HUES48 (cell line): ENCODE measurements around the gene ARF6.
"Not testable (repeated sequence)": the region's sequence is repeated elsewhere in the genome, so short reads cannot be mapped to it uniquely, and the experiment has no call there.

Experiments used
- H3K27ac ChIP-seq: one replicate; pipeline ENCODE4 v1.7.0; 2013; ENCODE audit warnings: low read depth, low read length, inconsistent platforms
- H3K27me3 ChIP-seq: 2 replicates; pipeline ENCODE4 v1.6.1; 2013; ENCODE audit warnings: mild to moderate bottlenecking, low read length; ENCODE audit not compliant: control insufficient read depth, insufficient read depth
- H3K36me3 ChIP-seq: 2 replicates; pipeline ENCODE4 v1.6.1; 2013; ENCODE audit warnings: low read length; ENCODE audit not compliant: control insufficient read depth, insufficient read depth
- H3K4me1 ChIP-seq: 2 replicates; pipeline ENCODE4 v1.6.1; 2013; ENCODE audit warnings: mild to moderate bottlenecking, low read length; ENCODE audit not compliant: control insufficient read depth, insufficient read depth
- H3K4me3 ChIP-seq: 2 replicates; pipeline ENCODE4 v1.5.1; 2013; ENCODE audit warnings: mild to moderate bottlenecking, low read depth, low read length
- H3K9ac ChIP-seq: 2 replicates; pipeline ENCODE4 v1.6.1; 2013; ENCODE audit warnings: mild to moderate bottlenecking, low read depth, low read length, moderate library complexity
- H3K9me3 ChIP-seq: 2 replicates; pipeline ENCODE4 v1.6.1; 2013; ENCODE audit warnings: low read length; ENCODE audit not compliant: control insufficient read depth, insufficient read depth

ARF6 gene

DNA sequence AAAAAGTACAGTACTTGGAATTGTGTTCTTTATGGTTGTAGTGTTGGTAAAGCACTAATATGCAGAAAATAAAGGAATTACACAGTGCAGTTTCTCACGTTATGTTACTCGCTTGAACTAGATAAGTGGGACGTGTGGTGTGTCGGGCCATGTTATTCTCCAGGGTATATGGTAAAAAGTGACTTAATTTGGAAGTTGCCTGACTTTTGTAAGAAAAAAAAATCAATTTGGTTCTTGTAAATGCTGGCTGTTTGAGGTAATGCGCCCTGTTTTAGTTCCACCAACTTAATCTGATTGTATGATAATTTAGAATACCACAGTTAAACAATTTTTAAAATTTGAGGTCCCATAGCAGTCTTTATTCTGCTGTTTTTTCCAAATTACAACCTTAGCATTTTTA, 4.1 kb downstream of the ARF6 start:
- H3K4me3 ChIP-seq, result no peak overlapping the region
- no peak overlapping the region for H3K9ac ChIP-seq
- no peaks in the 10 kb centered on the region for H3K27me3 ChIP-seq
- peaks cover 26% of the 10 kb centered on the region for H3K36me3 ChIP-seq
- no peaks in the 10 kb centered on the region for H3K9me3 ChIP-seq
- peaks cover 9% of the 10 kb centered on the region for H3K4me1 ChIP-seq
- H3K27ac ChIP-seq, result no peak overlapping the region

GRCh38 chr14:49897414-49897813, 4.5 kb downstream of the ARF6 start:
- Histone ChIP-seq H3K9me3 (no peaks in the 10 kb centered on the region), H3K27ac (no peak overlapping the region), H3K27me3 (no peaks in the 10 kb centered on the region), H3K4me3 (no peak overlapping the region), H3K4me1 (peaks cover 9% of the 10 kb centered on the region), H3K9ac (no peak overlapping the region), H3K36me3 (peaks cover 26% of the 10 kb centered on the region)

- H3K4me1 ChIP-seq, result peaks cover 9% of the 10 kb centered on the region
- H3K4me3 ChIP-seq, result no peak overlapping the region
- peaks cover 26% of the 10 kb centered on the region for H3K36me3 ChIP-seq
- H3K9ac ChIP-seq, result no peak overlapping the region
- H3K27me3 ChIP-seq, result no peaks in the 10 kb centered on the region
- no peaks in the 10 kb centered on the region for H3K9me3 ChIP-seq
- no peak overlapping the region for H3K27ac ChIP-seq
Measured at GRCh38 chr14:49897965-49898364, 5.1 kb downstream of the ARF6 start.

GRCh38 chr14:49898485-49898884, 5.6 kb downstream of the ARF6 start:
- Histone ChIP-seq H3K9ac (no peak overlapping the region), H3K27ac (no peak overlapping the region), H3K4me3 (no peak overlapping the region), H3K36me3 (peaks cover 26% of the 10 kb centered on the region), H3K4me1 (peaks cover 9% of the 10 kb centered on the region), H3K9me3 (no peaks in the 10 kb centered on the region), H3K27me3 (no peaks in the 10 kb centered on the region)

- Histone ChIP-seq H3K9ac (no peak overlapping the region), H3K4me1 (peaks cover 5% of the 10 kb centered on the region), H3K27ac (no peak overlapping the region), H3K27me3 (no peaks in the 10 kb centered on the region), H3K9me3 (no peaks in the 10 kb centered on the region), H3K4me3 (no peak overlapping the region), H3K36me3 (peaks cover 3% of the 10 kb centered on the region)
Measured at GRCh38 chr14:49900973-49901372, 8.1 kb downstream of the ARF6 start.

DNA sequence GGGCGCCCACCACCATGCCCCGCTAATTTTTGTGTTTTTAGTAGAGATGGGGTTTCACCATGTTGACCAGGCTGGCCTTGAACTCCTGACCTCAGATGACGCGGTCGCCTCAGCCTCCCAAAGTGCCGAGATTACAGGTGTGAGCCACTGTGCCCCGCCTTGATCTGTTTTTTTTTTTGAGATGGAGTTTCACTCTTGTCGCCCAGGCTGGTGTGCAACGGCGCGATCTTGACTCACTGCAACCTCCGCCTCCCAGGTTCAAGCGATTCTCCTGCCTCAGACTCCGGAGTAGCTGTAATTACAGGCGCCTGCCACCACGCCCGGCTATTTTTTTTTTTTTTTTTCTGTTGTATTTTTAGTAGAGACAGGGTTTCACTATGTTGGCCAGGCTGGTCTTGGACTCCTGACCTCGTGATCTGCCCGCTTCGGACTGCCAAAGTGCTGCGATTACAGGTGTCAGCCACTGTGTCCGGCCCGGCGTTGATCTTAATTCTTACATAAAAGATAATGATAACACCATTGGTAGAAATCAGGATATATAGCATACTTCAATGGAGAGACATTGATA, 9.9 kb downstream of the ARF6 start:
- not testable (repeated sequence) for H3K4me1 ChIP-seq, H3K9me3 ChIP-seq, H3K27ac ChIP-seq, H3K9ac ChIP-seq, H3K27me3 ChIP-seq, H3K36me3 ChIP-seq, H3K4me3 ChIP-seq

DNA sequence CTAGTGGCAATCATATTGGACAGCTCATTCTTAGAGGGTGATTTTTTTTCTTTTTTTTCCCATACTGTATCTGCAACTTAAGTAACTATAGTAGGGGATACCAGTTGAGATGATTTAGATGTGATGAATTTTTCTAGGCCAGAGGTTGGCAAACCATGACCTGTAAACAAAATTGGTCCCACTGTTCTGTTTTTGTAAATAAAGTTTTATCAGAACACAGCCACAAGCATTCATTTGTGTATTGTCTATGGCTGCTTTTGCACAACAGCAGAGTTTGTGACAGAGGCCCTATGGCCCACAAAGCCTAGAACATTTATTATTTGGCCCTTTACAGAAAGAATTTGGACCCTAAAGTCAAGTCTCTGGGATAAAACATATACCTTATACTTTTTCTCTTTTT, 11.4 kb downstream of the ARF6 start:
- no peak overlapping the region for H3K4me3 ChIP-seq
- H3K27ac ChIP-seq, result no peak overlapping the region
- H3K4me1 ChIP-seq, result peaks cover 5% of the 10 kb centered on the region; the same call in 1 of the 2 replicates
- no peaks in the 10 kb centered on the region for H3K27me3 ChIP-seq
- H3K9ac ChIP-seq, result no peak overlapping the region
- no peaks in the 10 kb centered on the region for H3K36me3 ChIP-seq
- H3K9me3 ChIP-seq, result no peaks in the 10 kb centered on the region

DNA sequence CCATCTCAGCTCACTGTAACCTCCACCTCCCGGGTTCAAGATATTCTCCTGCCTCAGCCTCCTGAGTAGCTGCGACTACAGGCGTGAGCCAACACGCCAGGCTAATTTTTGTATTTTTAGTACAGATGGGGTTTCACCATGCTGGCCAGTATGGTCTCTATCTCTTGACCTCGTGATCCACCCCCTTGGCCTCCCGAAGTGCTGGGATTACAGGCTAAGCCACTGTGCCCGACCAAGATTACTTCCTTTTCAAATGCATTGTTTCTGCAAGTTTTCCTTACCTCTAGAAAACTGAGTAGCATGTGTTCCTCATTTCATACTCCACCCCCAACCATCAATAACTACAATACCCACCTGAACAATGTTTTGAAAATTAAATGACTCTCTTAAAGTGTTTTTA, 13.1 kb downstream of the ARF6 start:
- Histone ChIP-seq H3K9ac (no peak overlapping the region), H3K9me3 (no peaks in the 10 kb centered on the region), H3K36me3 (no peaks in the 10 kb centered on the region), H3K27me3 (no peaks in the 10 kb centered on the region), H3K27ac (no peak overlapping the region), H3K4me3 (no peak overlapping the region), H3K4me1 (peaks cover 5% of the 10 kb centered on the region; the same call in 1 of the 2 replicates)

DNA sequence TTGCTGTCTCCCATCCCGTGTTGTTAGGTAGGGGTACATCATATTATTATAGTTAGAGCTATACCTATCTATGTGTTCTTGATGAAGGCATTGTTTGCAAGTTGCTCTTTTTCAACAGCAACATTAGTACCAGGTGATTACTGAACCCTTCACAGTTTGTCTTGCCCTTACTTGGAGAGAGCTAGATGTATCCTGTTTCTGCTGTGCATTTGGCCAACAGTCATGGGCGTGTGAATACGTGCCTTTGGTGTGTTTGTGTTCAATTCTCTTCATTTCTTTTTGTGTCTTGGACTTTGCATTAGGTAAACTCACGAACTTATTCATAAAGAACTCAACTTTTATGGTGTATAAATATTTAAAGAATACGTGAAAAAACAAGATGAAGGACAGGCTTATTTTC, 14.3 kb downstream of the ARF6 start:
- H3K4me1 ChIP-seq, result peaks cover 5% of the 10 kb centered on the region; the same call in 1 of the 2 replicates
- H3K9me3 ChIP-seq, result no peaks in the 10 kb centered on the region
- no peak overlapping the region for H3K27ac ChIP-seq
- H3K4me3 ChIP-seq, result no peak overlapping the region
- no peak overlapping the region for H3K9ac ChIP-seq
- H3K36me3 ChIP-seq, result no peaks in the 10 kb centered on the region
- no peaks in the 10 kb centered on the region for H3K27me3 ChIP-seq

GRCh38 chr14:49908433-49908782, 15.5 kb downstream of the ARF6 start:
- H3K9ac ChIP-seq, result no peak overlapping the region

GRCh38 chr14:49909016-49909415, 16.1 kb downstream of the ARF6 start:
- no peak overlapping the region for H3K9ac ChIP-seq
- H3K4me1 ChIP-seq, result peaks cover 5% of the 10 kb centered on the region; the same call in 1 of the 2 replicates
- H3K4me3 ChIP-seq, result no peak overlapping the region
- H3K9me3 ChIP-seq, result no peaks in the 10 kb centered on the region
- H3K36me3 ChIP-seq, result no peaks in the 10 kb centered on the region
- no peaks in the 10 kb centered on the region for H3K27me3 ChIP-seq
- no peak overlapping the region for H3K27ac ChIP-seq

More at GRCh38 chr14:49908433-49908782, 15.5 kb downstream of the ARF6 start:
- Histone ChIP-seq H3K9me3 (no peaks in the 10 kb centered on the region), H3K36me3 (no peaks in the 10 kb centered on the region), H3K4me3 (no peak overlapping the region), H3K4me1 (peaks cover 5% of the 10 kb centered on the region; the same call in 1 of the 2 replicates), H3K27ac (no peak overlapping the region), H3K27me3 (no peaks in the 10 kb centered on the region)

DNA sequence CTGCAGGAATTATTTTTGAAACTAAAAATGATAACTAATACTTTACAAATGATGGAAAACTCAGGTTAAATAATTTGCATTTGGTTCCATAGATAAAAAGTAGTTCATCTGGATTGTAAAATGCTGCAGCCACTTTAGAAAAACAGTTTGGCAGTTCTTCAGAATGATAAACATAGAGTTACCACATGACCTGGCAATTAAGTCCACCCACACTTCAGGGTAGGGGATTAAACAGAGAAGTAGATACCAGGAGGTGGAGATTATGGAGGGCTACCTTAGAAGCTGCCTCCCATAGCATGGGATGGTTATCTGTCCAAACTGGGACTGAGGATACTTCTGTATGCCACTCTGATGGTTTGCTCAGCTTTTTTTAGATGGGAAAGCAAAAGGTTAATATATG, 22.2 kb downstream of the ARF6 start:
- Histone ChIP-seq H3K9me3 (no peaks in the 10 kb centered on the region), H3K27me3 (no peaks in the 10 kb centered on the region), H3K4me3 (no peak overlapping the region), H3K9ac (no peak overlapping the region), H3K4me1 (no peaks in the 10 kb centered on the region), H3K36me3 (no peaks in the 10 kb centered on the region), H3K27ac (no peak overlapping the region)
